Measurements from ENCODE around the gene CBFA2T2.

CBFA2T2 gene

GRCh38 chr20:33602826-33603590, 113.1 kb downstream of the CBFA2T2 start:
- no peak overlapping the region for H3K27ac ChIP-seq
- H3K36me3 ChIP-seq (replicated peaks): no peaks in the 10 kb centered on the region
- H3K4me3 ChIP-seq (ENCODE audit: low read depth, low read length): no peak overlapping the region
- no peak for TF ChIP-seq CTCF (IDR thresholded peaks at IDR 0.05; ENCODE audit: low read depth, low read length, missing control alignments)
- no peak for DNase-seq
- in situ Hi-C loops (cut with HindIII; ENCODE audit: low pct_ligation_motif_present, low sequenced_read_pairs): no loop called here
- H3K27me3 ChIP-seq (replicated peaks): no peaks in the 10 kb centered on the region

GRCh38 chr20:33604084-33604990, 114.4 kb downstream of the CBFA2T2 start:
- H3K27me3 ChIP-seq (replicated peaks): no peaks in the 10 kb centered on the region
- TF ChIP-seq CTCF (IDR thresholded peaks at IDR 0.05; ENCODE audit: low read depth, low read length, missing control alignments): no peak
- in situ Hi-C loops (cut with HindIII; ENCODE audit: low pct_ligation_motif_present, low sequenced_read_pairs): no loop called here

GRCh38 chr20:33604991-33605370, 115.1 kb downstream of the CBFA2T2 start:
- no peaks in the 10 kb centered on the region for H3K27me3 ChIP-seq (replicated peaks)
- H3K27ac ChIP-seq: no peak overlapping the region
- in situ Hi-C loops (cut with HindIII; ENCODE audit: low pct_ligation_motif_present, low sequenced_read_pairs): loop anchor here (5.0 kb wide), 1 partner anchor 33 kb away; no protein-coding TSS in a partner anchor
- no peak for DNase-seq
- no peaks in the 10 kb centered on the region for H3K36me3 ChIP-seq (replicated peaks)
- no peak overlapping the region for H3K4me3 ChIP-seq (ENCODE audit: low read depth, low read length)
- no peak for TF ChIP-seq CTCF (IDR thresholded peaks at IDR 0.05; ENCODE audit: low read depth, low read length, missing control alignments)

More at GRCh38 chr20:33604084-33604990, 114.4 kb downstream of the CBFA2T2 start:
- H3K27ac ChIP-seq: no peak overlapping the region
- H3K4me3 ChIP-seq (ENCODE audit: low read depth, low read length): no peak overlapping the region
- H3K36me3 ChIP-seq (replicated peaks): no peaks in the 10 kb centered on the region
- no peak for DNase-seq

- no peak for DNase-seq
- Histone ChIP-seq H3K4me3 (ENCODE audit: low read depth, low read length) (no peak overlapping the region), H3K27ac (no peak overlapping the region), H3K36me3 (replicated peaks) (no peaks in the 10 kb centered on the region), H3K27me3 (replicated peaks) (no peaks in the 10 kb centered on the region)
- TF ChIP-seq CTCF (IDR thresholded peaks at IDR 0.05; ENCODE audit: low read depth, low read length, missing control alignments): no peak
- in situ Hi-C loops (cut with HindIII; ENCODE audit: low pct_ligation_motif_present, low sequenced_read_pairs): loop anchor here (5.0 kb wide), 1 partner anchor 34 kb away; no protein-coding TSS in a partner anchor
Measured at GRCh38 chr20:33606118-33606771, 116.3 kb downstream of the CBFA2T2 start.

- DNase-seq: no peak
- Histone ChIP-seq H3K27me3 (replicated peaks) (no peaks in the 10 kb centered on the region), H3K27ac (no peak overlapping the region), H3K4me3 (ENCODE audit: low read depth, low read length) (no peak overlapping the region), H3K36me3 (replicated peaks) (no peaks in the 10 kb centered on the region)
- in situ Hi-C loops (cut with HindIII; ENCODE audit: low pct_ligation_motif_present, low sequenced_read_pairs): loop anchor here (5.0 kb wide), 1 partner anchor 37 kb away; no protein-coding TSS in a partner anchor
- TF ChIP-seq CTCF (IDR thresholded peaks at IDR 0.05; ENCODE audit: low read depth, low read length, missing control alignments): no peak
Measured at GRCh38 chr20:33609504-33609903, 119.6 kb downstream of the CBFA2T2 start.
